Prostate gland (tissue), 2 donors: Measurements from ENCODE around the gene COL7A1. TPM values are rescaled to one million over a fixed set of nuclear protein-coding genes. Genes with fewer than 3 reads are reported as not detected.
"Not testable (repeated sequence)": the region's sequence is repeated elsewhere in the genome, so short reads cannot be mapped to it uniquely, and the experiment has no call there.

Experiments used
- DNase-seq: peaks from one replicate; pipeline ENCODE4 v3.0.0-alpha.2; 2019; ENCODE audit warnings: low spot score
- H3K27ac ChIP-seq, 2 donors: fragments of 200-600 bp; sonication (generic); 2 replicates each; pipeline ENCODE4 v1.5.1; 2017 to 2019
- H3K27me3 ChIP-seq: fragments of 200-600 bp; sonication (generic); replicated peaks from 2 replicates; pipeline ENCODE4 v1.5.1; 2019; ENCODE audit not compliant: insufficient read depth
- H3K36me3 ChIP-seq, 2 donors: fragments of 200-600 bp; sonication (generic); 1 replicate in 1 of 2; 2 replicates in 1 of 2; pipeline versions ENCODE4 v1.5.1 to v1.8.1; 2017 to 2019
- H3K4me1 ChIP-seq: fragments of 200-600 bp; sonication (generic); replicated peaks from 2 replicates; pipeline ENCODE4 v1.5.1; 2019
- H3K4me3 ChIP-seq, 2 donors: fragments of 200-600 bp; sonication (generic); 2 replicates each; pipeline ENCODE4 v1.5.1; 2017 to 2019
- H3K9me3 ChIP-seq: fragments of 200-600 bp; sonication (generic); 2 replicates; pipeline ENCODE4 v1.5.1; 2017
- POLR2A ChIP-seq: fragments of 450-650 bp; IDR thresholded peaks from one replicate; pipeline ENCODE4 v1.6.1; 2016; ENCODE audit warnings: antibody characterized with exemption, mild to moderate bottlenecking
- POLR2AphosphoS5 ChIP-seq: sonication (generic); formaldehyde crosslinking; IDR thresholded peaks from one replicate; pipeline ENCODE4 v1.6.1; 2017; ENCODE audit warnings: antibody characterized with exemption
- WGBS: methylation state at CpG from one replicate; pipeline ENCODE4 v1.1.5; 2018; 5-methylcytosine and 5-hydroxymethylcytosine counted together
- intact Hi-C: fragments of 100-400 bp; cut with DNase I; formaldehyde crosslinking; loops from one replicate; pipeline ENCODE4 v1.14.2; 2022
- total RNA-seq, 2 donors: library from RNA; depleted of rRNA; stranded (reverse); fragments of >200 nt; gene quantifications; one replicate each; pipeline ENCODE4 v1.1.0, GENCODE V29; 2016
- TF ChIP-seq, protein P1 (sequence below), 4 experiments: fragments of 200-600 bp in 2 of 4; fragments of 450-650 bp in 2 of 4; sonication (generic) in 2 of 4; IDR thresholded peaks; 1 replicate in 3 of 4; 2 replicates in 1 of 4; pipeline ENCODE4 v1.5.1; 2016 to 2019; ENCODE audit warnings: antibody characterized with exemption in 4 of 4, mild to moderate bottlenecking in 2 of 4, moderate library complexity in 2 of 4

Gene COL7A1
- total RNA-seq, 2 donors from 2014 or later = 84.8 to 92.6 TPM

GRCh38 chr3:48553361-48553760, 41.8 kb downstream of the COL7A1 start:
- TF ChIP-seq, protein P1, sequence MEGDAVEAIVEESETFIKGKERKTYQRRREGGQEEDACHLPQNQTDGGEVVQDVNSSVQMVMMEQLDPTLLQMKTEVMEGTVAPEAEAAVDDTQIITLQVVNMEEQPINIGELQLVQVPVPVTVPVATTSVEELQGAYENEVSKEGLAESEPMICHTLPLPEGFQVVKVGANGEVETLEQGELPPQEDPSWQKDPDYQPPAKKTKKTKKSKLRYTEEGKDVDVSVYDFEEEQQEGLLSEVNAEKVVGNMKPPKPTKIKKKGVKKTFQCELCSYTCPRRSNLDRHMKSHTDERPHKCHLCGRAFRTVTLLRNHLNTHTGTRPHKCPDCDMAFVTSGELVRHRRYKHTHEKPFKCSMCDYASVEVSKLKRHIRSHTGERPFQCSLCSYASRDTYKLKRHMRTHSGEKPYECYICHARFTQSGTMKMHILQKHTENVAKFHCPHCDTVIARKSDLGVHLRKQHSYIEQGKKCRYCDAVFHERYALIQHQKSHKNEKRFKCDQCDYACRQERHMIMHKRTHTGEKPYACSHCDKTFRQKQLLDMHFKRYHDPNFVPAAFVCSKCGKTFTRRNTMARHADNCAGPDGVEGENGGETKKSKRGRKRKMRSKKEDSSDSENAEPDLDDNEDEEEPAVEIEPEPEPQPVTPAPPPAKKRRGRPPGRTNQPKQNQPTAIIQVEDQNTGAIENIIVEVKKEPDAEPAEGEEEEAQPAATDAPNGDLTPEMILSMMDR (IDR thresholded peaks at IDR 0.05) = no peak
- no peak for TF ChIP-seq POLR2AphosphoS5
- no peak for TF ChIP-seq POLR2A
- peaks cover 5% of the 10 kb centered on the region for H3K4me1 ChIP-seq
- 84% methylated on average over 5 of the region's 5 CpGs for WGBS
- H3K27me3 ChIP-seq = no peaks in the 10 kb centered on the region
- intact Hi-C loops = loop anchor here (10.0 kb wide), 1 partner anchor 279 kb away; no protein-coding TSS in a partner anchor
- H3K4me3 ChIP-seq = no peak overlapping the region
- no peaks in the 10 kb centered on the region for H3K9me3 ChIP-seq
- peak overlapping the region in 1 of 2 donors; percentile 35 for H3K27ac ChIP-seq
- no peaks in the 10 kb centered on the region for H3K36me3 ChIP-seq
- no peak for DNase-seq

DNA sequence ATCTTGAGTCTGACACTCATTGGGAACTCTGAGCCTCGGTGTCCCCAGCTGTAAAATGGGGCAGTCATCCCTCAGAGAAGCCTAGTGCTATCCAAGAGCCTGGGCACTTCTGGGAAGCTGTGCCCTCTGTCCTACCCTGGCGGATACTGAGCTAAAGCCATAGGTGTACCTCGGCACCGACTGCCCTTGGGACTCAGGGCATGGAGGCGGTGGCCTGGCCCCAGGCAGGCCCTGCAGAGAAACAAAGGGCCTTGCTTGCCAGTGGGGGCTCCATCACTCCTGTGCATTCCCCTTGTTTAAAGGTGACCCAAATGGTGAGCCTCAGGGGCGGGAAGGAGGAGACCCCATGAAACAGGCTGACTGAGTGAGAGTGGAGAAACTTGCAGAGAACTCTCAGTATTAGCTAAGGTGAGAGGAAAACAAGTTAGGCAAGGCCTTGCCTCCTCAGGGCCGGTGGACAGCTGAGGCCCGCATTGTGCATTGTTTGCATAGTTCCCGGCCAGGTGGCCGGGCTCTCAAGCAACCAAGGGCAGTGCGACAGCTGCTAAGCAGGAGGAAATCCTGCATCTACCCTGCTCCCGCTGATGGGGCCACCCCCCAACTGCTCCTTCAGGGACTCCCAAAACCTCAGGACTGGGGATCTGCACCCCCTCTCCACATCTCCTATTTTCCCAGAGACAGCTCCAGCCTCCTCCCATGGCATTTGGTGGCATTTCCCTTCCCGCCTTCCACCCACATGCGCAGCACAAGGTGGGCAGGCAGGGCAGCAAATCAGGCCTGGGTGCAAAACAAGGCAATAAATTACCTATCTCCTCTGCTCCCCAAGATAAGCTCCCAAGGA, 42.8 kb downstream of the COL7A1 start:
- DNase-seq = no peak
- no peaks in the 10 kb centered on the region for H3K36me3 ChIP-seq
- no peak overlapping the region for H3K4me3 ChIP-seq
- no peaks in the 10 kb centered on the region for H3K9me3 ChIP-seq
- peaks cover 5% of the 10 kb centered on the region for H3K4me1 ChIP-seq
- H3K27ac ChIP-seq = peak overlapping the region in 1 of 2 donors; percentile 35
- TF ChIP-seq, protein P1 (IDR thresholded peaks at IDR 0.05) = no peak
- TF ChIP-seq POLR2A (no peak), POLR2AphosphoS5 (no peak)
- intact Hi-C loops = loop anchor here (10.0 kb wide), 1 partner anchor 278 kb away; no protein-coding TSS in a partner anchor
- no peaks in the 10 kb centered on the region for H3K27me3 ChIP-seq
- WGBS = 67% methylated on average over 14 of the region's 14 CpGs

GRCh38 chr3:48551651-48552050, 43.5 kb downstream of the COL7A1 start:
- H3K27ac ChIP-seq, H3K4me3 ChIP-seq, H3K27me3 ChIP-seq, H3K4me1 ChIP-seq, DNase-seq, H3K9me3 ChIP-seq, H3K36me3 ChIP-seq: not testable (repeated sequence)
- 89% methylated on average over 7 of the region's 7 CpGs for WGBS
- intact Hi-C loops = loop anchor here (10.0 kb wide), 1 partner anchor 277 kb away; no protein-coding TSS in a partner anchor

GRCh38 chr3:48548729-48549705, 46.1 kb downstream of the COL7A1 start:
- Histone ChIP-seq H3K4me3 (no peak overlapping the region), H3K9me3 (no peaks in the 10 kb centered on the region), H3K27me3 (no peaks in the 10 kb centered on the region), H3K36me3 (no peaks in the 10 kb centered on the region), H3K27ac (no peak overlapping the region), H3K4me1 (no peaks in the 10 kb centered on the region)
- 74% methylated on average over 10 of the region's 10 CpGs for WGBS
- DNase-seq = peak; percentile 71
- intact Hi-C loops = loop anchor here (1.0 kb wide), 1 partner anchor 84 kb away; no protein-coding TSS in a partner anchor
- TF ChIP-seq, protein P1 (IDR thresholded peaks at IDR 0.05) = peak; percentile 90 to 97 (median 95)
- TF ChIP-seq POLR2AphosphoS5 (peak; percentile 78), POLR2A (no peak)

DNA sequence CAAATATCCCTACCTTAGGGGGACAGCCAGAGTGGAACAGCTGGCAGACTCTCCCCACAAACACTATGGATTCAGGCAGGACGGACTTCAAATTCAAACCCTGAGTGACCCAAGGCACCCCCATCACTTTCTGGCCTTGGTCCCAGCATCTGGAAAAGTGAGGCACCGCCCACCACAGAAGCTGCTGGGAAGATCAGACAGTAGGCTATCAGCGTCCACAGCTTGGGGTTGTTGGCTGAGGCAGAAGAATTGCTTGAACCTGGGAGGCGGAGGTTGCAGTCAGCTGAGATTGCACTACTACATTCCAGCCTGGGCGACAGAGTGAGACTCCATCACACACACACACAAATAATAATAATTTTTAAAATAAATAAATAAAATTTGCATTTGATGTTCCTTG, 47.0 kb downstream of the COL7A1 start:
- no peak for DNase-seq
- no peak overlapping the region for H3K4me3 ChIP-seq
- TF ChIP-seq POLR2AphosphoS5 = no peak
- TF ChIP-seq, protein P1 (IDR thresholded peaks at IDR 0.05) = no peak
- no peak for TF ChIP-seq POLR2A
- no peak overlapping the region for H3K27ac ChIP-seq
- no peaks in the 10 kb centered on the region for H3K27me3 ChIP-seq
- 90% methylated on average over 5 of the region's 5 CpGs for WGBS
- intact Hi-C loops = loop anchor here (1.0 kb wide), 1 partner anchor 83 kb away; no protein-coding TSS in a partner anchor
- no peaks in the 10 kb centered on the region for H3K4me1 ChIP-seq
- H3K9me3 ChIP-seq = no peaks in the 10 kb centered on the region
- H3K36me3 ChIP-seq = no peaks in the 10 kb centered on the region
